Brain microvascular endothelial cell (primary cell): ENCODE results near the gene FAM236C.
"Not testable (repeated sequence)": the region's sequence is repeated elsewhere in the genome, so short reads cannot be mapped to it uniquely, and the experiment has no call there.

Source experiments
- DNase-seq: peaks from one replicate; pipeline ENCODE4 v3.0.0-alpha.2; 2020
- H3K27ac ChIP-seq: fragments of 250-450 bp; sonication (Bioruptor Pico); 2 replicates; pipeline ENCODE4 v1.5.1; 2020; ENCODE audit warnings: mild to moderate bottlenecking, moderate library complexity
- H3K27me3 ChIP-seq: fragments of 250-450 bp; sonication (Bioruptor Pico); replicated peaks from 2 replicates; pipeline ENCODE4 v1.5.1; 2020; ENCODE audit warnings: mild to moderate bottlenecking
- H3K36me3 ChIP-seq: fragments of 250-450 bp; sonication (Bioruptor Pico); replicated peaks from 2 replicates; pipeline ENCODE4 v1.5.1; 2020; ENCODE audit warnings: mild to moderate bottlenecking
- H3K4me3 ChIP-seq: 2 replicates; pipeline ENCODE4 v1.5.1; 2011; ENCODE audit warnings: low read depth, mild to moderate bottlenecking, control low read depth, low read length, moderate library complexity
- in situ Hi-C: cut with HindIII; loops from 2 replicates; pipeline ENCODE4 v1.10.0; 2017; ENCODE audit warnings: low sequenced_read_pairs, low pct_ligation_motif_present

FAM236C gene

GRCh38 chrX:72912315-72912714, at the start of gene FAM236C:
FAM236C (plus strand) TSS chrX:72912615; CDS start chrX:72912715, 100 bp downstream.
- in situ Hi-C loops, H3K4me3 ChIP-seq, H3K27ac ChIP-seq, H3K27me3 ChIP-seq, H3K36me3 ChIP-seq, DNase-seq: not testable (repeated sequence)

- H3K27ac ChIP-seq, DNase-seq, in situ Hi-C loops, H3K36me3 ChIP-seq, H3K27me3 ChIP-seq, H3K4me3 ChIP-seq: not testable (repeated sequence)
Measured at GRCh38 chrX:72882898-72883297, 29.5 kb upstream of the FAM236C start.

- H3K36me3 ChIP-seq, H3K4me3 ChIP-seq, H3K27me3 ChIP-seq, in situ Hi-C loops, H3K27ac ChIP-seq, DNase-seq: not testable (repeated sequence)
Measured at GRCh38 chrX:72889740-72890139, 22.7 kb upstream of the FAM236C start.

GRCh38 chrX:72916096-72916495, 3.7 kb downstream of the FAM236C start:
- H3K27ac ChIP-seq, H3K27me3 ChIP-seq, H3K36me3 ChIP-seq, H3K4me3 ChIP-seq, in situ Hi-C loops, DNase-seq: not testable (repeated sequence)

GRCh38 chrX:72932283-72932682, 19.9 kb downstream of the FAM236C start:
- H3K4me3 ChIP-seq, H3K27me3 ChIP-seq, H3K36me3 ChIP-seq, H3K27ac ChIP-seq, DNase-seq, in situ Hi-C loops: not testable (repeated sequence)

- H3K27me3 ChIP-seq, in situ Hi-C loops, H3K36me3 ChIP-seq, H3K27ac ChIP-seq, H3K4me3 ChIP-seq, DNase-seq: not testable (repeated sequence)
Measured at GRCh38 chrX:72936455-72936854, 24.0 kb downstream of the FAM236C start.

- in situ Hi-C loops, result not testable (repeated sequence)
Measured at GRCh38 chrX:72936882-72937455, 24.6 kb downstream of the FAM236C start.

GRCh38 chrX:72937906-72938305, 25.5 kb downstream of the FAM236C start, which contains the start of gene FAM236A:
FAM236A (plus strand) TSS chrX:72938206; CDS start chrX:72938263, 57 bp downstream.
- H3K27me3 ChIP-seq, in situ Hi-C loops, H3K27ac ChIP-seq, DNase-seq, H3K36me3 ChIP-seq, H3K4me3 ChIP-seq: not testable (repeated sequence)

More at GRCh38 chrX:72936882-72937455, 24.6 kb downstream of the FAM236C start:
- H3K27ac ChIP-seq, H3K36me3 ChIP-seq, H3K27me3 ChIP-seq, DNase-seq, H3K4me3 ChIP-seq: not testable (repeated sequence)

GRCh38 chrX:72942272-72942671, 29.9 kb downstream of the FAM236C start:
- DNase-seq, H3K4me3 ChIP-seq, H3K27me3 ChIP-seq, H3K36me3 ChIP-seq, in situ Hi-C loops, H3K27ac ChIP-seq: not testable (repeated sequence)

GRCh38 chrX:72943035-72943818, 30.8 kb downstream of the FAM236C start:
- H3K4me3 ChIP-seq, H3K27me3 ChIP-seq, H3K36me3 ChIP-seq, H3K27ac ChIP-seq, in situ Hi-C loops, DNase-seq: not testable (repeated sequence)

GRCh38 chrX:72943819-72944169, 31.4 kb downstream of the FAM236C start, which contains the start of gene DMRTC1:
DMRTC1 (minus strand) TSS chrX:72943837; CDS start chrX:72875694, 68,143 bp downstream.
- H3K4me3 ChIP-seq, H3K27me3 ChIP-seq, in situ Hi-C loops: not testable (repeated sequence)

GRCh38 chrX:72959971-72960370, 47.6 kb downstream of the FAM236C start:
- in situ Hi-C loops, H3K4me3 ChIP-seq, H3K27ac ChIP-seq, H3K27me3 ChIP-seq, DNase-seq, H3K36me3 ChIP-seq: not testable (repeated sequence)

More at GRCh38 chrX:72943819-72944169, 31.4 kb downstream of the FAM236C start, which contains the start of gene DMRTC1:
- not testable (repeated sequence) for H3K36me3 ChIP-seq, H3K27ac ChIP-seq, DNase-seq
